NT2/D1 (cell line): Measurements from ENCODE around the gene BCL10.

Source experiments
- SUZ12 ChIP-seq: IDR thresholded peaks from 2 replicates; pipeline ENCODE4 v1.6.1; 2011; ENCODE audit not compliant: insufficient read length, insufficient read depth; ENCODE audit errors: extremely low read depth
- YY1 ChIP-seq: IDR thresholded peaks from 2 replicates; pipeline ENCODE4 v1.6.1; 2011; ENCODE audit not compliant: insufficient read length, insufficient read depth
- ZNF274 ChIP-seq: IDR thresholded peaks from 2 replicates; pipeline ENCODE4 v1.6.1; 2011; ENCODE audit warnings: mild to moderate bottlenecking, low read depth, low read length

- TF ChIP-seq YY1 (no peak), ZNF274 (no peak), SUZ12 (no peak)
These were observed 51.5 kb downstream of the BCL10 start for GRCh38 chr1:85224734-85225623.
